Measurements from ENCODE around the gene RILPL1. TPM values are rescaled to one million over a fixed set of nuclear protein-coding genes. Genes with fewer than 3 reads are reported as not detected.
A peak's percentile ranks its signal among the peaks of the same experiment; 100 is the strongest.
"Not testable (repeated sequence)": the region's sequence is repeated elsewhere in the genome, so short reads cannot be mapped to it uniquely, and the experiment has no call there.

The RILPL1 gene
- total RNA-seq, 1 experiment from 2014 or later, result 11.5 TPM

DNA sequence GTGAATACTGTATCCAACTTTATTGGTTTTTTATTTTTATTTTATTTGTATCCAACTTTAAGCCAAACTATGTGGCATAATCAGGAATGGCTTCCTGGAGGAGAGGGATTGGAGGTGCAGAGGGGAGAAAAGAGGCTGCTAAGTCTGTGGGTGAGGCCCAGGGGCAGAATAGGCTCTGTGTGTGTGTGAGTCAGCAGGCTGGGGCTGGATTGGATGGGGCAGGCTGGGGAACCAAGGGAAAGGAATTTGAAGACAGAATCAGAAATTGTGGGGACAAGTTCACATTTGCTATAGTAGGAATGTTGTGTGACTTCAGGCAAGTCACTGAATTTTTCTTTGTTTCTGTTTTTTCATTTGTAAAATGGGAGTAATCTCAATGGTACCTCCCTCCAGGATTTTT lies 12.8 kb upstream of the RILPL1 start:
- H3K4me2 ChIP-seq, result no peak overlapping the region
- no peaks in the 10 kb centered on the region for H3K9me2 ChIP-seq (ENCODE audit: insufficient read depth)
- H3K27me3 ChIP-seq (ENCODE audit: insufficient read depth, low read depth), result peaks cover 10% of the 10 kb centered on the region; the same call in 1 of the 2 replicates
- H4K20me1 ChIP-seq (ENCODE audit: insufficient read depth), result no peaks in the 10 kb centered on the region
- H2AFZ ChIP-seq, result no peak overlapping the region
- intact Hi-C loops (cut with micrococcal nuclease; ENCODE audit: unreplicated experiment), result no loop called here
- POLR2A ChIA-PET (ENCODE audit: unreplicated experiment), result no interaction called here
- peak in 1 of 2 experiments; percentile 14 for DNase-seq
- no peaks in the 10 kb centered on the region for H3K9me3 ChIP-seq (ENCODE audit: insufficient read depth, low read depth)
- TF ChIP-seq EZH2 (IDR thresholded peaks at IDR 0.05; ENCODE audit: low read depth), result no peak
- no peak for TF ChIP-seq CTCF (conservative IDR thresholded peaks at IDR 0.05)
- no peaks in the 10 kb centered on the region for H3K79me2 ChIP-seq (ENCODE audit: low read depth)
- no peaks in the 10 kb centered on the region for H3K36me3 ChIP-seq (ENCODE audit: low read depth)
- no peak overlapping the region for H3K4me3 ChIP-seq
- no TSS peak for BruUV-seq (replicated peaks)
- H3K4me1 ChIP-seq (replicated peaks; ENCODE audit: insufficient read depth), result no peaks in the 10 kb centered on the region
- H3K27ac ChIP-seq, result no peak overlapping the region
- CTCF ChIA-PET, result no interaction called here
- no peaks in the 10 kb centered on the region for H3F3A ChIP-seq (ENCODE audit: insufficient read depth, low read depth)

GRCh38 chr12:123543541-123543940 lies 10.0 kb upstream of the RILPL1 start:
- H3K79me2 ChIP-seq (ENCODE audit: low read depth), result no peaks in the 10 kb centered on the region
- BruUV-seq (replicated peaks), result no TSS peak
- H3K36me3 ChIP-seq (ENCODE audit: low read depth), result no peaks in the 10 kb centered on the region
- ChIA-PET POLR2A (ENCODE audit: unreplicated experiment) (interaction anchor here (0.7 kb wide), 1 partner anchor 115 kb away, joined by 3 read pairs; no protein-coding TSS in a partner anchor), CTCF (no interaction called here)
- no peaks in the 10 kb centered on the region for H3K4me1 ChIP-seq (replicated peaks; ENCODE audit: insufficient read depth)
- H3K27ac ChIP-seq, result no peak overlapping the region
- no peaks in the 10 kb centered on the region for H3K27me3 ChIP-seq (ENCODE audit: insufficient read depth, low read depth)
- TF ChIP-seq EZH2 (IDR thresholded peaks at IDR 0.05; ENCODE audit: low read depth) (no peak), CTCF (conservative IDR thresholded peaks at IDR 0.05) (no peak)
- intact Hi-C loops (cut with micrococcal nuclease; ENCODE audit: unreplicated experiment), result no loop called here
- no peak overlapping the region for H2AFZ ChIP-seq
- DNase-seq, result no peak
- no peak overlapping the region for H3K4me2 ChIP-seq
- H4K20me1 ChIP-seq (ENCODE audit: insufficient read depth), result no peaks in the 10 kb centered on the region
- H3F3A ChIP-seq (ENCODE audit: insufficient read depth, low read depth), result no peaks in the 10 kb centered on the region
- no peaks in the 10 kb centered on the region for H3K9me3 ChIP-seq (ENCODE audit: insufficient read depth, low read depth)
- no peak overlapping the region for H3K4me3 ChIP-seq
- H3K9me2 ChIP-seq (ENCODE audit: insufficient read depth), result no peaks in the 10 kb centered on the region

DNA sequence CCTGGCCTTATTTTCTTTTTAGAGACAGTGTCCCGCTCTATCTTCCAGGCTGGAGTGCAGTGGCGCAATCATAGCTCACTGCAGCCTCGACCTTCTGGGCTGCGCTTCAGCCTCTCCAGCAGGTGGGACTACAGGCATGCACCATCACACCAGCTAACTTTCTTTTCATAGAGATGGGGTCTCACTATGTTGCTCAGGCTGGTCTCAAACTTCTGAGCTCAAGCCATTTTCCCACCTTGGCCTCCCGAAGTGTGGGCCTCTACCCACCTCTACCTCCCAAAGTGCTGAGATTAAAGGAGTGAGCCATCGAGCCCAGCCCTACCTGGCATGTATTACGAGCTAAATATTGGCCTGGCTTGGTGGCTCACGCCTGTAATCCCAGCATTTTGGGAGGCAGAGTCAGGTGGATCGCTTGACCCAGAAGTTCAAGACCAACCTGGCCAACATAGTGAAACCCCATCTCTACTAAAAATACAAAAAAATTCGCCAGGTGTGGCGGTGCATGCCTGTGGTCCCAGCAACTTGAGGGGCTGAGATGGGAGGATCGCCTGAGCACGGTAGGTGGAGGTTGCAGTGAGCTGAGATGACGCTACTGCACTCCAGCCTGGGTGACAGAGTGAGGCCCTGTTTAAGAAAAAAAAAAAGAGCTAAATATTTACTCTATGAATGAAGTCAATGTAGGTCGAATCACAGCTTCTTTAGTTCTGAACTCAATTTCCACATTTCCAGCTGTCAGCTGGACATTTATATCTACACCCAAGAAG lies 7.6 kb upstream of the RILPL1 start:
- Histone ChIP-seq H3K4me1 (replicated peaks; ENCODE audit: insufficient read depth) (no peaks in the 10 kb centered on the region), H2AFZ (no peak overlapping the region), H3K4me3 (no peak overlapping the region), H3F3A (ENCODE audit: insufficient read depth, low read depth) (no peaks in the 10 kb centered on the region), H3K4me2 (no peak overlapping the region), H3K27ac (no peak overlapping the region), H4K20me1 (ENCODE audit: insufficient read depth) (no peaks in the 10 kb centered on the region), H3K79me2 (ENCODE audit: low read depth) (no peaks in the 10 kb centered on the region), H3K9me2 (ENCODE audit: insufficient read depth) (no peaks in the 10 kb centered on the region), H3K36me3 (ENCODE audit: low read depth) (no peaks in the 10 kb centered on the region), H3K27me3 (ENCODE audit: insufficient read depth, low read depth) (no peaks in the 10 kb centered on the region), H3K9me3 (ENCODE audit: insufficient read depth, low read depth) (no peaks in the 10 kb centered on the region)
- POLR2A ChIA-PET (ENCODE audit: unreplicated experiment), result no interaction called here
- TF ChIP-seq CTCF (conservative IDR thresholded peaks at IDR 0.05), result no peak
- TF ChIP-seq EZH2 (IDR thresholded peaks at IDR 0.05; ENCODE audit: low read depth), result no peak
- CTCF ChIA-PET, result no interaction called here
- DNase-seq, result no peak
- no TSS peak for BruUV-seq (replicated peaks)
- intact Hi-C loops (cut with micrococcal nuclease; ENCODE audit: unreplicated experiment), result no loop called here

DNA sequence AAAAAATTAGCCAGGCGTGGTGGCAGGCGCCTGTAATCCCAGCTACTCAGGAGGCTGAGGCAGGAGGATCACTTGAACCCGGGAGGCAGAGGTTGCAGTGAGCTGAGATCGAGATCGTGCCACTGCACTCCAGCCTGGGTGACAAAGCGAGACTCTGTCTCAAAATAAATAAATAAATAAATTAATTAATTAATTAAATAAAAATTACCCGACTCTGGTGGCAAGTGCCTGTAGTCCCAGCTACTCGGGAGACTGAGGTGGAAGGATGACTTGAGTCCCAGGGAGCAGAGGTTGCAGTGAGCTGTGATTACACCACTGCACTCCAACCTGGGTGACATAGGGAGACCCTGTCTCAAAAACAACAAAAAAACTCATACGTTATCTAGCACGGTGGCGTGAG lies 2.4 kb upstream of the RILPL1 start:
- POLR2A ChIA-PET (ENCODE audit: unreplicated experiment); H3K27me3 ChIP-seq (ENCODE audit: insufficient read depth, low read depth); H3K27ac ChIP-seq; H3K4me2 ChIP-seq; H3K9me2 ChIP-seq (ENCODE audit: insufficient read depth); BruUV-seq (replicated peaks); H3K36me3 ChIP-seq (ENCODE audit: low read depth); H3K4me3 ChIP-seq; H4K20me1 ChIP-seq (ENCODE audit: insufficient read depth); DNase-seq; CTCF ChIA-PET; H3K9me3 ChIP-seq (ENCODE audit: insufficient read depth, low read depth); H3F3A ChIP-seq (ENCODE audit: insufficient read depth, low read depth); H2AFZ ChIP-seq: not testable (repeated sequence)
- intact Hi-C loops (cut with micrococcal nuclease; ENCODE audit: unreplicated experiment), result loop anchor here (10.0 kb wide), 2 partner anchors 61 to 151 kb away; partner anchors contain the start of gene KMT5A
- Histone ChIP-seq H3K4me1 (replicated peaks; ENCODE audit: insufficient read depth) (peaks cover 11% of the 10 kb centered on the region; the same call in 1 of the 2 replicates), H3K79me2 (ENCODE audit: low read depth) (peaks cover 12% of the 10 kb centered on the region)

Data from PC-9 (cell line).